DOHH2 (cell line): ENCODE data around the gene KAT6B.
"Not testable (repeated sequence)": the region's sequence is repeated elsewhere in the genome, so short reads cannot be mapped to it uniquely, and the experiment has no call there.

Experiments used
- H3F3A ChIP-seq: fragments of 200-600 bp; sonication (generic), shearing (Covaris generic); 2 replicates; pipeline ENCODE4 v1.6.0; 2016; ENCODE audit warnings: antibody characterized with exemption, mild to moderate bottlenecking; ENCODE audit not compliant: control insufficient read depth, insufficient read depth
- H3K27ac ChIP-seq: fragments of 200-600 bp; sonication (generic); 2 replicates; pipeline ENCODE4 v1.5.1; 2014; ENCODE audit warnings: low read depth, mild to moderate bottlenecking, low read length, moderate library complexity
- H3K27me3 ChIP-seq: fragments of 200-600 bp; sonication (generic); 2 replicates; pipeline ENCODE4 v1.6.1; 2014; ENCODE audit warnings: mild to moderate bottlenecking, low read length, mixed read lengths; ENCODE audit not compliant: control insufficient read depth
- H3K36me3 ChIP-seq: fragments of 200-600 bp; sonication (generic); 2 replicates; pipeline ENCODE4 v1.6.1; 2014; ENCODE audit warnings: mild to moderate bottlenecking, low read length, moderate library complexity, mixed read lengths; ENCODE audit not compliant: control insufficient read depth
- H3K4me1 ChIP-seq: fragments of 200-600 bp; sonication (generic); 2 replicates; pipeline ENCODE4 v1.6.1; 2014; ENCODE audit warnings: mild to moderate bottlenecking, low read length, mixed read lengths; ENCODE audit not compliant: control insufficient read depth
- H3K4me2 ChIP-seq: fragments of 200-600 bp; sonication (generic); 2 replicates; pipeline ENCODE4 v1.6.0; 2014; ENCODE audit warnings: mild to moderate bottlenecking, low read length, moderate library complexity
- H3K4me3 ChIP-seq: fragments of 200-600 bp; sonication (generic); 2 replicates; pipeline ENCODE4 v1.5.1; 2014; ENCODE audit warnings: mild to moderate bottlenecking, low read length, mixed read lengths
- H3K79me2 ChIP-seq: fragments of 200-600 bp; sonication (generic); 2 replicates; pipeline ENCODE4 v1.6.1; 2014; ENCODE audit warnings: mild to moderate bottlenecking, low read length, mixed read lengths; ENCODE audit not compliant: control insufficient read depth
- H3K9me2 ChIP-seq: fragments of 200-600 bp; sonication (generic); replicated peaks from 2 replicates; pipeline ENCODE4 v1.6.1; 2014; ENCODE audit warnings: mild to moderate bottlenecking, low read length, mixed read lengths; ENCODE audit not compliant: control insufficient read depth
- H3K9me3 ChIP-seq: fragments of 200-600 bp; sonication (generic); 2 replicates; pipeline ENCODE4 v1.6.1; 2014; ENCODE audit warnings: antibody characterized with exemption, low read length, mixed read lengths; ENCODE audit not compliant: control insufficient read depth, insufficient read depth
- H4K20me1 ChIP-seq: fragments of 200-600 bp; sonication (generic); 2 replicates; pipeline ENCODE4 v1.6.0; 2014; ENCODE audit warnings: low read depth, mild to moderate bottlenecking, antibody characterized with exemption, low read length, moderate library complexity; ENCODE audit not compliant: control insufficient read depth, insufficient read depth
- CTCF ChIP-seq: fragments of 200-600 bp; sonication (generic); IDR thresholded peaks from one replicate; pipeline ENCODE4 v1.5.1; 2014; ENCODE audit warnings: antibody characterized with exemption, mild to moderate bottlenecking, low read depth, low read length; ENCODE audit not compliant: poor library complexity, severe bottlenecking
- EZH2phosphoT487 ChIP-seq: fragments of 200-600 bp; sonication (generic); IDR thresholded peaks from 2 replicates; pipeline ENCODE4 v1.6.1; 2017; ENCODE audit warnings: borderline replicate concordance, mild to moderate bottlenecking, antibody characterized with exemption, low read length, moderate library complexity, mixed read lengths

Gene KAT6B

DNA sequence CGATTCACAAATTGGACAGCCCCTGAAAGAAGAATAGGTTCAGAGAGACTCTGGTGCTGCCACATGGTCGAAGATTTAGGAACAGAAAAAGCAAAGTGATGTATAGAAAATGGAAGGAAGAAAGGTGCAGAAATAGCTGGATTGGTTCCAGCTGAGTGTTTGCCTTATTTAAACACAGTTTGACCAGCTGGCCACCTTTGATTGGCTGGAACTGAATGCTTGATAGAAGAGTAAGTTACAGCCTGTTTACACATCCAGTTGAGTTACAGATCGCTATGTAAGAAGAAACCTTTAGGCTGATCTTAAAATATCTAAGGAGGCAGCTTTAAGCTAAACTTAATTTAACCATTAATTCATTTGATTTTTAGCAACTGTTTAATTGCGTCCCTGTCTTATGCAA, 40.3 kb upstream of the KAT6B start:
- Histone ChIP-seq H3F3A (no peaks in the 10 kb centered on the region), H3K9me2 (no peaks in the 10 kb centered on the region), H3K36me3 (no peaks in the 10 kb centered on the region), H3K79me2 (no peaks in the 10 kb centered on the region), H3K4me3 (no peak overlapping the region), H3K27me3 (no peaks in the 10 kb centered on the region), H3K4me2 (no peak overlapping the region), H4K20me1 (no peaks in the 10 kb centered on the region), H3K9me3 (no peaks in the 10 kb centered on the region), H3K27ac (no peak overlapping the region), H3K4me1 (no peaks in the 10 kb centered on the region)
- TF ChIP-seq EZH2phosphoT487: no peak
- TF ChIP-seq CTCF: no peak

GRCh38 chr10:74787457-74787856, 38.9 kb upstream of the KAT6B start:
- Histone ChIP-seq H3K36me3 (no peaks in the 10 kb centered on the region), H3K27ac (no peak overlapping the region), H3K27me3 (no peaks in the 10 kb centered on the region), H3K4me2 (no peak overlapping the region), H4K20me1 (no peaks in the 10 kb centered on the region), H3K4me3 (no peak overlapping the region), H3K79me2 (no peaks in the 10 kb centered on the region), H3K9me3 (no peaks in the 10 kb centered on the region), H3F3A (peaks cover 2% of the 10 kb centered on the region; the same call in 1 of the 2 replicates), H3K4me1 (no peaks in the 10 kb centered on the region), H3K9me2 (no peaks in the 10 kb centered on the region)
- TF ChIP-seq EZH2phosphoT487 (no peak), CTCF (no peak)

DNA sequence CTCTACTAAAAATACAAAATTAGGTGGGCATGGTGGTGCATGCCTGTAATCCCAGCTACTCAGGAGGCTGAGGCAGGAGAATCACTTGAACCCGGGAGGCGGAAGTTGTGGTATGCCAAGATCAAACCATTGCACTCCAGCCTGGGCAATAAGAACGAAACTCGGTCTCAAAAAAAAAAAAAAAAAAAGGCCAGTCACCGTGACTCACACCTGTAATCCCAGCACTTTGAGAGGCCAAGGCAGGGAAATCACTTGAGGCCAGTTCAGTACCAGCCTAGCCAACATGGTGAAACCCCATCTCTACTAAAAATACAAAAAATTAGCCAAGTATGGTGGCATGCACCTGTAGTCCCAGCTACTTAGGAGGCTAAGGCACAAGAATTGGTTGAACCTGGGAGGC, 34.4 kb upstream of the KAT6B start:
- peaks cover 18% of the 10 kb centered on the region for H3K4me1 ChIP-seq

GRCh38 chr10:74792726-74793125, 33.7 kb upstream of the KAT6B start:
- Histone ChIP-seq H3K4me1 (peaks cover 26% of the 10 kb centered on the region), H3K27me3 (no peaks in the 10 kb centered on the region), H3K4me3 (no peak overlapping the region), H3K4me2 (no peak overlapping the region), H4K20me1 (no peaks in the 10 kb centered on the region), H3K36me3 (no peaks in the 10 kb centered on the region), H3K27ac (no peak overlapping the region), H3K79me2 (no peaks in the 10 kb centered on the region), H3K9me3 (no peaks in the 10 kb centered on the region), H3F3A (peaks cover 11% of the 10 kb centered on the region), H3K9me2 (no peaks in the 10 kb centered on the region)
- TF ChIP-seq CTCF: no peak
- no peak for TF ChIP-seq EZH2phosphoT487

More for the DNA sequence above, 34.4 kb upstream of the KAT6B start:
- not testable (repeated sequence) for H3K79me2 ChIP-seq, H3K9me3 ChIP-seq, H4K20me1 ChIP-seq, H3K4me2 ChIP-seq, H3K27me3 ChIP-seq, H3K27ac ChIP-seq, H3K9me2 ChIP-seq, H3K36me3 ChIP-seq, H3K4me3 ChIP-seq
- H3F3A ChIP-seq: peaks cover 11% of the 10 kb centered on the region

GRCh38 chr10:74793240-74793639, 33.2 kb upstream of the KAT6B start:
- not testable (repeated sequence) for H3K79me2 ChIP-seq, H3K4me2 ChIP-seq, H3K9me2 ChIP-seq, H3K9me3 ChIP-seq, H4K20me1 ChIP-seq, H3K27me3 ChIP-seq, H3K27ac ChIP-seq, H3K4me3 ChIP-seq, H3K36me3 ChIP-seq
- peaks cover 26% of the 10 kb centered on the region for H3K4me1 ChIP-seq
- peaks cover 11% of the 10 kb centered on the region for H3F3A ChIP-seq
